ENCODE data around the gene ABI3BP.

Gene ABI3BP

GRCh38 chr3:100730524-100730923 lies 262.7 kb downstream of the ABI3BP start:
- no peak for DNase-seq (ENCODE audit: low read depth in 2 of 2)

GRCh38 chr3:100726706-100727105 lies 266.5 kb downstream of the ABI3BP start:
- DNase-seq (ENCODE audit: low read depth in 2 of 2) = no peak

GRCh38 chr3:100725935-100726513 lies 267.2 kb downstream of the ABI3BP start:
- DNase-seq (ENCODE audit: low read depth in 2 of 2) = no peak

DNA sequence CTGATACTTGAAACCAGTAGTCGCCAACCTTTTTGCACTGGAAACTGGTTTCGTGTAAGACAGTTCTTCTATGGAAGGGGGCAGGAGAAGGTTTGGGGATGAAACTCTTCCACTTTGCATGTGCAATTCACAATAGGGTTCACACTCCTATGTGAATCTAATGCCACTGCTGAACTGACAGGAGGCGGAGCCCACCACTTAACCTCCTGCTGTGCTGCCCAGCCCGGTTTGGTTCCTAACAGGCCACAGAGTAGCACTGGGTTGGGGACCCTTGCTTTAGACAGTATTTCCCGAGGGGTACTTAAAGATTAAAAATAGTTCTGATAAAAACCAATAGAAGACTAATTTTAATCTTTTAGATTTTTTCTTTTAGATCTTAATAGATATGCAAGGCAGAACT lies 272.8 kb downstream of the ABI3BP start:
- no peak for DNase-seq (ENCODE audit: low read depth in 2 of 2)

- no peak for DNase-seq (ENCODE audit: low read depth in 2 of 2)
Observed at GRCh38 chr3:100719136-100719535, 274.1 kb downstream of the ABI3BP start.

DNA sequence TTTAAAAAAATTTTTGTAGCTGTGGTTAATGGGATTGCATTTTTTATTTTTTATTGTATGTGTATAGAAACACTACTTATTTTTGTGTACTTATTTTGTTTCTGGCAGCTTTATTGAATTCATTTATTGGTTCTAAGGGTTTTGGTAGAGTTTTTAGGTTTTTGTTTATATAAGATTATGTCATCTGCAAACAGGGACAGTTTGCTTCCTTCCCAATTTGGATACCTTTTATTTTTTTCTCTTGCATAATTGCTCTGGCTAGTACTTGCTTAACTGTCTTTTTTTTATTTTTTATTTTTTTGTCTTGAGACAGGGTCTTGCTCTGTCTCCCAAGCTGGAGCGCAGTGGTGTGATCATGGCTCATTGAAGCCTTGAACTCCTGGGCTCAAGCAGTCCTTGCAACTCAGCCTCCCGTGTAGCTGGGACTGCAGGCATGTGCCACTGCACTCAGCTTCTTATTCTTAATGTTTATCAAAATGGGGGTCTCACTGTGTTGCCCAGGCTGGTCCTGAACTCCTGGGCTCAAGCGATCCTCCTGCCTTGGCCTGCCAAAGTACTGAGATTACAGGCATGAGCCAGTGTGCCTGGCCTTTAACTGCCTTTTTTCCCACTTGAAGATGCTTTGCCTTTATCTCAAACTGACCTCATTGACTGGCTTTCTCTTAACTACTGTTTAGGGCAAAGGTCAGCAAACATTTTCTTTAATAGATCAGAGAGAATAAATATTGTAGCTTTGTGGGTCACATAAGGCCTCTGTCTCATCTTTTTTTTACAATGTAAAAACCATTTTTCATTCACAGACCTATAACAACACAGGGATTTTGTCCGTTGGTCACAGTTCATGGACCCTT lies 275.4 kb downstream of the ABI3BP start:
- DNase-seq (ENCODE audit: low read depth in 2 of 2) = no peak

DNA sequence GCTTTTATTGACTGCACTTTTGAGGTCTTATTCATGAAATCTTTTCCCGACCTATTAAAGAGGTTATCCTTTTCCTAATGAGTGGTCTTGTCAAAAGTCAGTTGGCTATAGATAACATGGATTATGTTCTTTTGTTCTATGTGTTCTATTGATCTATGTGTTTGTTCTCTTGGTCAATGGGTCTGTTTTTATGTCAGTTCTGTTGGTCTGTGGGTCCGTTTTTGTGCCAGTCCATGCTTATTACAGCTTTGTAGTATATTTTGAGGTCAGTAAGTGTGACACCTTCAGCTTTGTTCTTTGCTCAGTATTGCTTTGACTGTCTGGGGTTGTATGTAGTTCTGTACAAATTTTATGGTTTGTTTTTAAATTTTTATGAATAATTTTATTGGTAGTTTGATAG lies 276.2 kb downstream of the ABI3BP start:
- no peak for DNase-seq (ENCODE audit: low read depth in 2 of 2)

GRCh38 chr3:100715176-100715575 lies 278.0 kb downstream of the ABI3BP start:
- no peak for DNase-seq (ENCODE audit: low read depth in 2 of 2)

DNA sequence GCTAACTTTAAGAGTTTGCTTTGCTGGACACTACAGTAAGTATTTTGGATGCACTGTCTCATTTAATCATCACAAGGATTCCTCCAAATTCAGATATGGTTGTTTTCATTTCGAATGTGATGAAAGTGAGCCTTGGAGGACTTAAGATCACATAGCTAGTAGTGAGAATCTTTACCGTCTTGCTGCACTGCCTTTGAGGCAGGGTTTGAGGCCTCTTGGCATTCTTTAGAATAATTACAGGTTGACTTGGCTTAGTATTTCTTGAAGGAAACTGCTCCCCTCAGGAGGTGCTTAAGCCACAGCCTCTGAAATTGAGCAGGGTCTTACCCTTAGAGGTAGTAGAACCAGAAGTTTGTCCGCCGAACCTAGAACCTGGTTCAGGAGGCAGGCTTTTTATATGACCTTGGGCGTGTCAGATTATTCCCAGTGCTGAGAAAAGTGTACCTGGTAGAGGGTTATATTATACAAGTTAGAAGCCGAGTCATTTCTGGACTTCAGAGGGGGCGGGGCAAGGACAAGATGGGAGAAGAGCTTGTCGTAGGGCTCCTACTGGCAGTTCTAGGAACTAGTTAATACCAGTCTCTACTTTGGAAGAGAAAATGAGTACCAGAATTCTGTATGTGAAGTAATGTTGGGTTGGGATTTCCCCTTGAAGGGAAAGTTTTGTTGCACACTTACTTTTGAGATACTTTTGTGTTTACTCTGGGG lies 282.8 kb downstream of the ABI3BP start:
- peak; percentile 61 to 64 for DNase-seq (ENCODE audit: low read depth in 2 of 2)

DNA sequence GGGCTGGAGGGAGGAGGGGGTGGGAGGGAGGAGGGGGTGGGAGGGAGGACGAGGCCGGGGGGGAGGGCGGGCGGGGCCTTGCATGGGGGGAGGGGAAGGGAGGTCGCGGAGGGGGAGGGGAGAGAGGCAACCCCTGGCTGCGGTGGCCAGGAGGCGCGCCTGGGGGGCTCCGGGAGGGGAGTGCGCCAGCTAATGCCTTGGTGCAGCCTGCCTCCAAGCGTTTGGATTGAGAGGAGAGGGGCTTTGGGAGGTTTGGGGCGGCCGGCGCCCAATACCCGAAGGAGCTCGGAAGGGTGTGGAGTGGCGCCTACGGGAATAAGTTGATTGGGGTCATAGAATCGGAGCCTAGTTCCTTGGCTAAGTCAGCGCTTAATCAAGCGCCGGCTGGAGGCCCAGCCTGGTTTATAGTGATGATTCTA lies 283.4 kb downstream of the ABI3BP start:
- peak in 1 of 2 donors; percentile 5 for DNase-seq (ENCODE audit: low read depth in 2 of 2)

DNA sequence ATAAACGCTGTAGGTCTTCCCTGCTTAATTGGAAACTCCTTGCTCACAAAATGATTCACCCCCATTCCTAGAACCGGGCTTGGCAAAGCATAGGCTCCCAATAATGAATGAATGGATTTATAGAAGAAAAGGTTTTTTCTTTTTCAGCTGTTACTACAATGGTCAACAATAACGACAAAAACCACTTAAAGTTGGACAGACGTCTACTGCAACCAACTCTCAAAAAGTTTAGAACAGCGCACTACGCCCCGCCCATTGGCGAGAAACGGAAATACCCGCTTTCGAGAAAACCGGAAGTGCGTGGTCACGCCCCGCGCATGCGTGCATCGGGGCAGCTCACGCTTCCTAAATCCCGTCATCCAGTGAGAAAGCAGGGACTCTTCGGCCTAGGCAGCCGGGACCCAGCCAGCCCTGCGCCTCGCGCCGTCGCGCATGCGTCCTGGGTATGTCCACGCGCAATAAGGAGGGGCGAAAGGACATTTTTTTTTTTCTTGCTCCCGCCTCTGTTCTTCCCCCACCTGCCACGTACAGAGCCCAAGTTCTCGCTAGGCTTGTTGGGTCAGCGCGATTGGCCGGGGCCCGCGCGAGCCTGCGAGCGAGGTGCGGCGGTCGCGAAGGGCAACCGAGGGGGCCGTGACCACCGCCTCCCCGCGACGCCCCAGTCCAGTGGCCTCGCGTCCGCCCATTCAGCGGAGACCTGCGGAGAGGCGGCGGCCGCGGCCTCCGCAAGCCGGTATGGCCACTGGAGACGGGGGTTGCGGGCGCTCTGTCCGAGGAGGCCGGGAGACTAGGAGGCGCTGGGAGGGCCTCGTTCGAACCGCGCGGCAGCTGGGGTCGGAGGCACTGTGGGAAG lies 284.0 kb downstream of the ABI3BP start, which contains the start of gene TFG:
TFG (plus strand) TSS at position 506 of the 853 bp plus-strand sequence. CDS start 4,192 bp downstream, outside the sequence.
- peak; percentile 95 to 96 for DNase-seq (ENCODE audit: low read depth in 2 of 2)

GRCh38 chr3:100708644-100708988 lies 284.6 kb downstream of the ABI3BP start:
- no peak for DNase-seq (ENCODE audit: low read depth in 2 of 2)

DNA sequence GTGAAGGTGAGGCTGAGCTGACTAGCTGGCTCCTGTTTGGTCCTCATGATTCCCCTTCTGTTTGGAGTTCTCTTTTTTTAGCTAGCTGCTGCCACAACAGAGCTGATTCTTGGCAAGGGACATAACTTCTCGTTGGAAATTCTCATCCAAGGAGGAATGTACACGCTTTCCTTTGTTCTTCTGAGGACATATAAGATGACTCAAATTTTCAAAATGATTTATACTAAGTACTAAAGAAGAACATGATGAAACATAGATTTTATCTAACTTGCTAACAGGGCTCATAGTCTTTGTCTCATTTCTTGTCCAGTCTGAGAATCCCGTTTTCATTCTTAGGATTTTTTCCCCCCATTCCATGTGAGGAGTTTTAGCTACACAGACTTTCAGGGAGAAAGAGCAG lies 286.9 kb downstream of the ABI3BP start:
- DNase-seq (ENCODE audit: low read depth in 2 of 2) = no peak

- no peak for DNase-seq (ENCODE audit: low read depth in 2 of 2)
Observed at GRCh38 chr3:100703865-100704264, 289.4 kb downstream of the ABI3BP start.

DNA sequence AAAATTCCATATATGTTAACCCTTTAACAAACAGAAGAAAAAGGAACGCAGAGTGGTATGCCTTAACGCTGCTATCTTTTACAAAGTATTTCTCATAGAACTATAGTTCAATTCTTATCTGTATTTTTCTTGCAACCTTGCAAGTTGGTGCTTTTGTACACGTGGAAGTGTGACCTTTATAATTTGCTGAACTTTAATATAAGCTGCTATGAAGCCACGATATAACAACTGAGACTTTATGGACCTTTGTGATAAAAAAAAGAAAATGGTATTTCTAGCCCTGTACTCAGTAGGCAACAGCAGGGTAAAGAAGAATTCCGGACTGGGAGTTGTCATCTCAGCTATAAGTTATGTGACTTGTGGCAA lies 290.3 kb downstream of the ABI3BP start:
- no peak for DNase-seq (ENCODE audit: low read depth in 2 of 2)

- DNase-seq (ENCODE audit: low read depth in 2 of 2) = no peak
Observed at GRCh38 chr3:100702082-100702979, 290.9 kb downstream of the ABI3BP start.

GRCh38 chr3:100700708-100701107 lies 292.5 kb downstream of the ABI3BP start:
- no peak for DNase-seq (ENCODE audit: low read depth in 2 of 2)

Data from stimulated activated CD8-positive, alpha-beta memory T cell treated with anti-CD3 and anti-CD28 coated beads, Interleukin-15, amount 100 ng/mL, for 48 hours (primary cell).